ENCODE results near the gene HDAC3.

HDAC3 gene

GRCh38 chr5:141657937-141658545 lies 21.4 kb upstream of the HDAC3 start:
- no peak for DNase-seq (ENCODE audit: low spot score)

- no peak for DNase-seq (ENCODE audit: low spot score)
Measured at GRCh38 chr5:141657404-141657803, 20.8 kb upstream of the HDAC3 start.

DNA sequence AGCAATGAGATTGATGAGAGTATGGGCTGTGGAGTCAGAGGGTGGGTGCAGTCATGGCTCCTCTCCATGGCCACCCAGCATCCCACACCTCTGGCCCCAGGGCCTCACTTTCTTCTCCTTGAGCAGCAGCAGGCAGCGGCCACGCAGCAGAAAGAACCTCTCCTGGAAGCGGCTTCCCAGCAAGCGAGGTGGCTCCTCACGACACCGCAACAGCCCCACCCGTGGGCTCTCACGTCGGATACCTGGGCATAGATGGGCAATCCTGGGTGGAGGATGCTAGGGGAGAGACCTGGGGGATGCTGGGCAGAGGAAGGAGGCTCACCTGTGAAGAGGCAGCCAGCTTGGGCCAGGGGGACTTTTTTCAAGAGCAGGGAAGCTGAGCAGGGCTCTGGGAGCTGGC lies 19.7 kb upstream of the HDAC3 start:
- no peak for DNase-seq (ENCODE audit: low spot score)

DNA sequence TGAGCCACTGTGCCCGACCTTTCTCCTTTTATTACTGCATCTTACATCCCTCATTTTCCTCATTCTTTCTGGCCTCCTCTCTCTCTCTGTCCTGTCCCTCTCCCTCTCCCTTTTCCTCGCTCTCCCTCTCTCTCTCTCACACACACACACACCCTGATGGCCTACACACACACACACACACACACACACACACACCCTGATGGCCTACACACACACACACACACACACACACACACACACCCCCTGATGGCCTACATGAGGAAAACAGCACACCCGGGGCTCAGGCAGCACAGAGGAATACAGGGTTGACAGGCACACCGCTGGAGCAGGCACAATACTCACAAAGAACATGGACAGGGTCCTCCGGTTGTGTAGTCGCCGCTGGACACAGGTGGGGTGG lies 18.4 kb upstream of the HDAC3 start:
- no peak for DNase-seq (ENCODE audit: low spot score)

DNA sequence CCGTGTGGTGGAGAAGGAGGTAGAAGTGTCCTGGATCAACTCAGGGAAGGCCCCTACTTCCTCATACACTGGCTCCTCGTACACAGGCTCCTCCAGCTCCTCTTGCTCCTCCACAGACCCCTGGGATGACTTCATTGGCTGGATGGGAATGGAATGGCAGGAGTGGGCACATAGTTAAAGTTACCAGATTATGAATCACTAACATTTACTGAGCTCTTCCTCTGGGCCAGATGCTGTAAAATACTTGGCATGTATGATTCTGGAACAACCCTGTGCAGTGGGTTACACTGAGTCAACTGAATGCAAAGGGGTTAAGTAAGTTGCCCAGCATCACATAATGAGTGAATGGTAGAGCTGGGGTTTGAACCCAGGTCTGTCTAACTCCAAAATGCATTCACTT lies 17.6 kb upstream of the HDAC3 start:
- no peak for DNase-seq (ENCODE audit: low spot score)

- DNase-seq (ENCODE audit: low spot score): no peak
Measured at GRCh38 chr5:141651728-141652105, 15.1 kb upstream of the HDAC3 start.

DNA sequence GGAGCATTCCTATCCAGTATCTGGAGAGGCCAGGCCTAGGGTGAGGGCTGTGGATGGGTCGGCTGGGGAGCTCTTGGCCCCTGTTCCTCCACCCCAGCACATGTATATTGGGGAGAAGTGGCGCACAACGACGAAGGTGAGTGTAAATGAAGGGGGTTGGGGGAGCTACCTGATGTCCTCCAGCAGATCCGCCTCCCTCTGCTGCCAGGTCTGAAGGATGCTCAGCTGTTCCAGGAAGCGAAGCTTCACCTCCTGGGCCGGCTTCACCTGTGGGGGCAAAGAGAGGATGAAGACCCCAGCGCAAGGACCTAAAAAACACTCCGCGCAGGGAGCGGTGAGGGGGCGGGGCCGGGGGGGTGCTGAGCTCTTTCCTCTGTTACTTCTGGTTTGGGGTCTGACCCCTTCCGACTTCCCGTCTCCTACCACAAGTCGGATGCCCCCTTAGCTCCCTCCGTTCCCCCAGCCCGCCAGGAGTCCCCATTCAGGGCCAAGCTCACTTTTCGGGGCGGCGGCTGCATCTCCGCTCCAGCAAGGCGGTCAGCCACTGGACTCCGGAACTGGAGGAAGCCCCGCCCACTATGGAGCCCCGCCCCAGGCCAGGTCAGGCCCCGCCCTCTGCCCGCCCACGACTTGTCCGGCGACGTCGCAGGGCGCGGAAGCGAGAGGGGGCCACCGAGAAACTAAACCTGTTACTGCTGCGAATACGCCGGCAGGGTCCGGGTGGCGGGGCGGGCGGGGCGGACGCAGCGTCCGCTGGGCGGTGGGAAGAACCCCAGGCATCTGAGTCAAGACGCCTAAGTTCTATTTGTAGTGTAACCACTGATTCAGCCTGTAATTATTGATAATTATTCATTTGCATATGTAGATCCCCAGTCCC lies 14.4 kb upstream of the HDAC3 start, which contains the start of gene FCHSD1:
TSS of gene FCHSD1 (minus strand) at position 568 of the 877 bp plus-strand sequence. CDS start at position 518, 50 bp downstream.
- peak; percentile 70 for DNase-seq (ENCODE audit: low spot score)

- DNase-seq (ENCODE audit: low spot score): no peak
Measured at GRCh38 chr5:141649972-141650371, 13.3 kb upstream of the HDAC3 start.

GRCh38 chr5:141649056-141649688 lies 12.5 kb upstream of the HDAC3 start:
- DNase-seq (ENCODE audit: low spot score): no peak

DNA sequence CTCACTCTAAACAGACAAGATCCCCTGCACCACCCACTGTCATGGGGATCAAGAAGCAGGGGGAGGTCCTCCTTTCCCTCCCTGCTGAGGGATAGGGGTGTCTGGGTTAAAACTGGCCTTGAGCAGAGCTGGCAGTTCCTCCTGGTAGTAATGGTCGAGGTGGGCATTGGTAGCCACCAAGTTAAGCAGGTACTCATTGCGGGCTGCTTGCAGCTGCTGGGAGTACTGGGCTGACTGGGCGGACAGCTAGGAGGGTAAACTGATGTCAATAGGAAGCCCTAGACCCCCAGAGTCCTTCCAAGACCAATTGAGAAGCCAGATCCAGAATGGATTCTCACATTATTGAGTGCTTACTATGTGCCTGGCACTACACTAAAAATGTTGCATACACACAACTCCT lies 11.2 kb upstream of the HDAC3 start:
- no peak for DNase-seq (ENCODE audit: low spot score)

GRCh38 chr5:141647242-141647641 lies 10.6 kb upstream of the HDAC3 start:
- no peak for DNase-seq (ENCODE audit: low spot score)

DNA sequence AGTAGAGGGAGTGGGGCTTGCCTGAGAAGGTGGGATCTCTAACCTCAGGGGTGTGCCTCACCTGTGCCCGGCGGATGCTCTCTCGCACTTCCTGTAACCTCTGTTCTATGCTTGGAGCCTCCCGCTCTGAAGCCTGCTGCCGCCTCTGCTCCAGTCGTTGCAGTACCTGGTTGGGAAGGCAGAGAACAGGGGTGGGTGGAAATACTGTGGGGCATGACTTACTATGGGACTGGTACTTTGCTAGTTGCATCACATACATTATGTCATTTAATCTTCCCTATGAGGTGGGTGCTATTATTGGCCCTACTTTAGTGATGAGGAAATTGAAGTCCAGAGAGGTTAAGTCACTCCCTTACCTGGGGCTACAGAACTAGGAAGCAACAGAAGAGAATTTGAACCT lies 9.4 kb upstream of the HDAC3 start:
- DNase-seq (ENCODE audit: low spot score): peak; percentile 68

- no peak for DNase-seq (ENCODE audit: low spot score)
Measured at GRCh38 chr5:141641634-141642267, 5.1 kb upstream of the HDAC3 start.

DNA sequence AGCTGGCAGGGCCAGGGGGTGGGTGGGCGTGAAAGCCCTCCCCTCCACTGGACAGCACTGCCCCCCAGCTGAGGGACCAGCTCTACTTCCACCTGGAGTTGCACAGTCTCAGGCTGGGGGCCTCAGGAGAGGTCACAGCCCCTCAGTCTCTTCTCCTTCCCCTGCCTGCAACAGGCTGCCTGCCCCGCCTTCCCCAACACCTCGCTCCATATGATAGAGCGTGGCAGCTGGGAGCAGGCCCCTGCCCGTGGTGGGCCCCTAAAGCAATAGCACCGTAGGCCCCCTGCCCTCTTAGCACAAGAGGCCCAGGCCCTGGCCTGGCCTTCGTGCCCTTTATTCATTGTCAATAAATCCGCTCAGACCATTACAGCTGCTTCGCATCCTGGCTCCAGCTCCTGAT lies 4.0 kb upstream of the HDAC3 start:
- no peak for DNase-seq (ENCODE audit: low spot score)

DNA sequence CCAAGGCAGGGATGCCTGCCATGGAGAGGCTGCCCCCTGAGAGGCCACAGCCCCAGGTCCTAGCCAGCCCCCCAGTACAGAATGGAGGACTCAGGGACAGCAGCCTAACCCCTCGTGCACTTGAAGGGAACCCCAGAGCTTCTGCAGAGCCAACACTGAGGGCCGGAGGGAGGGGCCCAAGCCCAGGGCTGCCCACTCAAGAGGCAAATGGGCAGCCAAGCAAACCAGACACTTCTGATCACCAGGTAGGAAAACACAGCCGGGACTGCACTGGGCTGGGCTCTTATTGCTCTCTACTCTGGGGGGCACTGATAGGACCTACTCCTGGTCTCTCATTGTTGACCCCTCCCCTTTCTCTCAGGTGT lies 3.4 kb upstream of the HDAC3 start:
- no peak for DNase-seq (ENCODE audit: low spot score)

DNA sequence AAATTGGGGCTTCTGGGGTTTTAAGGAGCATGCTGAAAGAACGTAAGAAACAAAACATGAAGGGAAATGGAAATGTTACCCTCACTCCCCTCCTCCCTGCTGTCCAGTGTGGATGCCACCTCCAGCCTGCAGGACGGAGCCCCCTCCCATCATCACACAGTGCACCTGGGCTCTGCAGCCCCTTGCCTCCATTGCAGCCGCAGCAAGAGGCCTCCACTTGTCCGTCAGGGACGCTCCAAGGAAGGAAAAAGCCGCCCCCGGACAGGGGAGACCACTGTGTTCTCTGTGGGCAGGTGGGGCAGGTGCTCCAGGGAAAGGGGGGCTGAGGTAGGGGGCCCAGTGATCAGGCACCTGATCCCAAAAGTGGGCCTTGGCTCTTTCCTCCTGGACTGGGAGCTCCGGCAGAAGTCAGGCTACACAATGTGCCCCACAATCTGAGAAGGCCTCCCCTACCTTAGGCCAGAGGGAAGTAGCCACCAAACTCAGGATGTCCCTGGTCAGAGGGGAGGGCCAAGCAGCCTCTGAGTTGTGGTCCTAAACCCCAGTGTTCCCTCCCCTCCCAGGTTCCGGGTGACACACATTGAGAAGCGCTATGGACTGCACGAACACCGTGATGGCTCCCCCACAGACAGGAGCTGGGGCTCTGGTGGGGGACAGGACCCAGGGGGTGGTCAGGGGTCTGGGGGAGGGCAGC lies 2.9 kb upstream of the HDAC3 start:
- DNase-seq (ENCODE audit: low spot score): no peak

GRCh38 chr5:141638771-141639170 lies 2.1 kb upstream of the HDAC3 start:
- DNase-seq (ENCODE audit: low spot score): no peak

DNA sequence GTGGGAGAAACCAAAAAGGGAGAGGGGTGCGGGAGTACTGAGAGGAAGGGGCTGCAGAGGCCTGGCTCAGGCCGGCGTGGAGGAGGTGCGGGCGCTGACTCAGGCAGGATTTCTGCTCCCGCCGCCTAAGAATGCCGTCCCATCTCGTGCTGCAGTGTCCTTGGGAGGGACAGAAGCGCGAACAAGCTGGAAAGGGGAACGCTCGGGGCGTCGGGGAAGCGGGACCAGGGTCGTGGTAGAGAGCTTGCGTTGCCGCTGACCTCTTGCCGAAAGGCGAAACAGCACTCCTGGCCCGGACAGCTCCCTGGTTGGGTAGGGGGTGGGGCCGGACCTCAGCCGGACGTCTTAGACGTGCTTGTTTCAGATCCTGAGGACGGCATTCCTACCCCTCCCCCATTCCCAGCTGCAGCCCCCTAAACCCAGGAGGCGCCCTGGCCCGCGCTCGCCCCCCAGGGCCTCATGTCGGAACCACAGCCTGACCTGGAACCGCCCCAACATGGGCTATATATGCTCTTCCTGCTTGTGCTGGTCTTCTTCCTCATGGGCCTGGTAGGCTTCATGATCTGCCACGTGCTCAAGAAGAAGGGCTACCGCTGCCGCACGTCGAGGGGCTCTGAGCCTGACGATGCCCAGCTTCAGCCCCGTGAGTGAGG lies 1.2 kb upstream of the HDAC3 start:
- DNase-seq (ENCODE audit: low spot score): no peak

DNA sequence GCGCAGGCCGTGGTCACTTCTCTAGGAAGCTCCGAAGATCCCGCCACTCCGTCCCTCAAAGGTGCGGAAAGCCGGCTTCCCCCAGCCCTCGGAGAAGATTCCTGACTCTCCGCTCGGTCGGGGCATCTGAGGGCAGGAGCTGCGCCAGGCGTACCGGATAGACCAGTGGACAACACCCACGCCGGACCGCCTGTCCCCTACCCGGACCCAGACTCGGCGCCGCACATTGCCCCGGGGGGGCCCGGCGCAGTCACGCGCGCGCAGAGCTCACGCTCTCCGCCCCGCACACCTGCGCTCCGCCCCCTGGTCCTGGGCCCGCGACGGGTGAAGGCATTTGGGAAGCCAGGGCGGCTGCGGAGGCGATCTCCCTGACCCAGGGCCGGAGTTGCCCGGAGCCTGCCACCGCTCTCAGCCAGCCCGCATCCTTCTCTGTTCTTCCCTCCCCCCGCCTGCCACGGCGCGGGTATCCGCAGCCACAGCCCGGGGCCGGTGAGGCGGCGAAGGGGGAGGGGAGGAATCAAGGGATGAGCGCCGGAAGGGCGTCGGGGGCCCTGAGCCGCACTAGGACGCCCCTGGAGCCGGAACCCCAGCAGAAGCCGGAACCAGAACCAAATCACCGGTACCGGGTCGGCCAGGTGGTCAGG lies 596 bp upstream of the HDAC3 start:
- DNase-seq (ENCODE audit: low spot score): no peak

DNA sequence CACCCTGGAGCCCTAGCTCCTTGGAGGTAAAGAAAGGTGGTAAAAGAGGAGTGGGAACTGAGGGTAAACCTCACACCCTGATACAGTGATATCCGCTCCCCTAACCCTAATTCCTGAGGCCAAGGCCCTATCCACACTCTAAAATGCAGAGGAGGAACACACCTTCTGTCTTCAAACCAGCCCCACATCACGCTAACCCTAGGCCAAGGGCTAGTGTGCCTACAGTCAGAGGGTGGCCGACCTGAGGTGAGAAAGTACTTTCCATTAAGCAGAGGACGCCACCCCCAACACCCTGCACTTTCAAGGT lies 590 bp downstream of the HDAC3 start:
- no peak for DNase-seq (ENCODE audit: low spot score)

- no peak for DNase-seq (ENCODE audit: low spot score)
Measured at GRCh38 chr5:141635646-141636045, 1.0 kb downstream of the HDAC3 start.

Data from putamen (tissue), 1 donor.